ENCODE measurements around the gene DNAAF3.
"Not testable (repeated sequence)": the region's sequence is repeated elsewhere in the genome, so short reads cannot be mapped to it uniquely, and the experiment has no call there.

DNAAF3 gene

DNA sequence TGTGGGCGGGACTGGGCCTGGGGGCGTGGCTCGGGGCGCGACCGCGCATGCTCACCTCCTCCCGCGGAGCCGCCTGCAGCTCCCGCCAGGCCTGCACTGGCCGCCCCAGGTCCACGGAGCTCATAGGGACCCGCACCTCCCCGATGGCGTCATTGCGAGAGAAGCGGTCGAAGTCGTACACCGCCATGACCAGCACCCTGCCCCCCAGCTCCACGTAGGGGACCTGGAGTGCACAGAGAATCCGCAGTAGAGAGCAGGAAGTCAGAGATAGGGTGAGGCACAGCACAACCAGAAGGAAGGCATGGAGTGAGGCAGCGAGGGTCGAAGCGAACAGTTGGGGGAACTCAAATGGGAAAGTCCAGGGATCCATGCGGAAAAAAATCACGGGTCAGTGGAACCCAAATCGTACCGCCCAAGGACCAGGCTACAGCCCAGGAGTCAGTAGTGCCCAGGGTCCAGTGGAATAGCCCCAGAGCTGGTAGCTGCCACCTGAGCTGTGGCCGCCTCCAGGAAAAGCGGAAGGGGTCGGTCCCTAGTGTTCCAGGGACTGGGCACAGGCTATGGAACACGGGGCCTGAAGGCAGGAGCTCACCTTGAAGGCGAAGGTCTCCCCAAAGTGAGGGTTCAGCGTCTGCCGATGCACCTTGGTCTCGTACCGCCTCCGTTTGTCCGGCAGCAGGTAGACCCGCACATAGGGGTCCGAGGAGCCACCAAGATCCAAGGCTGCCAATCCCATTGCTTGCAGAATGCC is 8.9 kb upstream of the DNAAF3 start:
- TF ChIP-seq, protein P1, sequence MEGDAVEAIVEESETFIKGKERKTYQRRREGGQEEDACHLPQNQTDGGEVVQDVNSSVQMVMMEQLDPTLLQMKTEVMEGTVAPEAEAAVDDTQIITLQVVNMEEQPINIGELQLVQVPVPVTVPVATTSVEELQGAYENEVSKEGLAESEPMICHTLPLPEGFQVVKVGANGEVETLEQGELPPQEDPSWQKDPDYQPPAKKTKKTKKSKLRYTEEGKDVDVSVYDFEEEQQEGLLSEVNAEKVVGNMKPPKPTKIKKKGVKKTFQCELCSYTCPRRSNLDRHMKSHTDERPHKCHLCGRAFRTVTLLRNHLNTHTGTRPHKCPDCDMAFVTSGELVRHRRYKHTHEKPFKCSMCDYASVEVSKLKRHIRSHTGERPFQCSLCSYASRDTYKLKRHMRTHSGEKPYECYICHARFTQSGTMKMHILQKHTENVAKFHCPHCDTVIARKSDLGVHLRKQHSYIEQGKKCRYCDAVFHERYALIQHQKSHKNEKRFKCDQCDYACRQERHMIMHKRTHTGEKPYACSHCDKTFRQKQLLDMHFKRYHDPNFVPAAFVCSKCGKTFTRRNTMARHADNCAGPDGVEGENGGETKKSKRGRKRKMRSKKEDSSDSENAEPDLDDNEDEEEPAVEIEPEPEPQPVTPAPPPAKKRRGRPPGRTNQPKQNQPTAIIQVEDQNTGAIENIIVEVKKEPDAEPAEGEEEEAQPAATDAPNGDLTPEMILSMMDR (conservative IDR thresholded peaks at IDR 0.05; ENCODE audit: low read depth, low read length), result no peak
- H3K4me3 ChIP-seq (ENCODE audit: low read depth, low read length), result no peak overlapping the region

DNA sequence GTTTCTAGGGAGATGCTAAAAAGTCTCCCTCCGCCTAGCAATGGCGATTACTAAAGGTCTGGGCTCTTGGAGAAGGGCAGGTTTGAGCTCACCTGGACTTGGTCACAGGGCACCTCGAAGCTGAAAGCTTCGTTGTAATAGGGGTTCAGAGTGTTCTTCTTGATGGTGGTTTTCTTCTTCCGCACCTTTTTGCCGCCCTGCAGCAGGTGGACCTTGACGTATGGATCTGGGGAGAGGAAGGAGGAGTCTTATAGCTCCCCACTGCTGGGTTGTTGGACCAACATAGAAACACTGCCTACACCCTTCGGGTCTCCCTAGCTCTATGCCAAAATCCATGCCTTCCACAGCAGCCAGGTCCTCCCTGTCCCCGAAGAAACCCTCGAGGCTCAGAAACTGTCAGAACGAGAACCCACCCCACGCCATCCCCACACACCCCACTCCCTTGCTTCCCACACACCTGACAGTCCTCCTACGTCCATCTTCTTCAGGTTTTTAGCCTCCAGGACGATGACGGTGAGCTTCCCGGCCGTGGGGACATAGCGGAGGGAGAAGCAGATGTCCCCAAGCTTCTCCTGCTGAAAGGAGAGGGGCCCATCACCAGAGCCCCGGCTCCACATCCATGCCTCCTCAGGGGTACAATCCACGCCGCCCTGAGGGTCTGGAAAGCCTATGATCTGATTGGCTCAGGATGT is 8.2 kb upstream of the DNAAF3 start:
- H3K4me3 ChIP-seq (ENCODE audit: low read depth, low read length), result no peak overlapping the region
- no peak for DNase-seq (ENCODE audit: low read depth)
- TF ChIP-seq, protein P1 (conservative IDR thresholded peaks at IDR 0.05; ENCODE audit: low read depth, low read length), result no peak

More for the DNA sequence above, 8.9 kb upstream of the DNAAF3 start:
- no peak for DNase-seq (ENCODE audit: low read depth)

DNA sequence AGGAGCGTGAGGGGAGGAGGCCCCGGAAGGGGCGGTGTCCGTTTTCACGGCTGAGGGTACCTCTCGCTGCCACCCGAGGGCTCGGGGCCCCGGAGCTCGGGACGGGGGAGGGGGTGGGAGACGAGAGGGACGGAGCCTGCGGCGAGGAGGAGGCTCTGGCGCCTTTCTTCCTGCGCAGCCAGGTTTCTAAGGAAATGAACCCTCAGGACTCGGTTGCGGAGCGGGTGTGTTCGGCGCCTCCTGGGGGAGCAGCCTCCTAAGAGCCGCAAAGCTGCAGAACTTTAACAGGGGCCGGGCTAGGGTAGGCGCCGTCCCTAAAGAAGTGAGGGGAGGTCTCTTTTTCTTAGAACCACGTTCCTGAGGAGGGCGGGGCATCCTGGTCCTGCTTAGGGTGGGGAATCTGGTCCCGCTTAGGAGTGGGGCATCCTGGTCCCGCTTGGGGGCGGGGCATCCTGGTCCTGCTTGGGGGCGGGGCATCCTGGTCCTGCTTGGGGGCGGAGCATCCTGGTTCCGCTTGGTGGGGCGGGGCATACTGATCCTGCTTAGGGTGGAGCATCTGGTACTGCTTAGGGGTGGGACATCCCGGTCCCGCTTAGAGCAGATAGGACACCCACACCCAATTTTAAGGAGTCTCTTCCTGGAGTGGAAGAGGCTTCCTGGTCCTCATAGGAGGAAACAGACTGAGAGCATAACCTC is 7.4 kb upstream of the DNAAF3 start:
- peak overlapping the region; percentile 53 for H3K4me3 ChIP-seq (ENCODE audit: low read depth, low read length)
- TF ChIP-seq, protein P1 (conservative IDR thresholded peaks at IDR 0.05; ENCODE audit: low read depth, low read length), result peak; percentile 32
- DNase-seq (ENCODE audit: low read depth), result peak; percentile 59

GRCh38 chr19:55173186-55173713 is 6.8 kb upstream of the DNAAF3 start:
- TF ChIP-seq, protein P1 (conservative IDR thresholded peaks at IDR 0.05; ENCODE audit: low read depth, low read length), result no peak
- peak overlapping the region; percentile 53 for H3K4me3 ChIP-seq (ENCODE audit: low read depth, low read length)
- DNase-seq (ENCODE audit: low read depth), result no peak

- TF ChIP-seq, protein P1 (conservative IDR thresholded peaks at IDR 0.05; ENCODE audit: low read depth, low read length), result no peak
- H3K4me3 ChIP-seq (ENCODE audit: low read depth, low read length), result no peak overlapping the region
- DNase-seq (ENCODE audit: low read depth), result peak; percentile 36
Measured at GRCh38 chr19:55172741-55173140, 6.3 kb upstream of the DNAAF3 start.

DNA sequence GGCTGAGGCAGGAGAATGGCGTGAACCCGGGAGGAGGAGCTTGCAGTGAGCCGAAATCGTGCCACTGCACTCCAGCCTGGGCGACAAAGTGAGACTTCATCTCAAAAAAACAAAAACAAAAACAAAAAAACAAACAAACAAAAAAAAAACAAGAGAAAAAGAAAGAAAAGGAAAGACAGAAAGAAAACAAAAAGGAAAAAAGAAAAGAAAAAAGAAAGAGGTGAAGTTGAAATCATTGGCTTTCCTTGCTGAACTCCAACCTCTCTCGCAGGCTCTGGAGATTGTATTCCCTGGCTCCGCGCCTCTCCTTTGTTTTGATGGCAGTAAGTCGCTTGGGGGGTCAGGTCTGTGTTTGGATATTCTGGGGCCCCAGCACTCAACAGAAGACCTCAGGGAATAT is 5.9 kb upstream of the DNAAF3 start:
- not testable (repeated sequence) for H3K4me3 ChIP-seq (ENCODE audit: low read depth, low read length); DNase-seq (ENCODE audit: low read depth)

DNA sequence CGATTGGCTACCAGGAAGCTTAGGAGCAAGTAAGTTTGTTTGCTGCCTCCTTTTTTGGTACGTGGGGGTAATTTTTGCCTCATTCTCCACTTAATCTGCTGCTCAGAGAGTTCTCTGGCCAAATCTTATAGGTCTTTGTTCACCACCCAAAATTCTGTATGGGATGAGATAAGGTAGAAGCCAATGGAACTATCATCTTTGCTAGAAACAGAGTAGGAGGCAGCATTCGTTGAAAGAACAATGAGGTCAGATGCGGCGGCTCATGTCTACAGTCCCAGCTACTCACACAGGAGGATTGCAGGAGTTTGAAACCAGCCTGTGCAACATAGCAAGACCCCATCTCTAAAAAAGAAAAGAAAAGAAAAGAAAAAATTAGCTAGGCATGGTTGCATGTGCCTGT is 5.0 kb upstream of the DNAAF3 start:
- no peak overlapping the region for H3K4me3 ChIP-seq (ENCODE audit: low read depth, low read length)
- no peak for DNase-seq (ENCODE audit: low read depth)
- TF ChIP-seq, protein P1 (conservative IDR thresholded peaks at IDR 0.05; ENCODE audit: low read depth, low read length), result no peak

Measured in choroid plexus epithelial cell (primary cell).